Measurements from ENCODE around the gene NPTX1. TPM values are rescaled to one million over a fixed set of nuclear protein-coding genes. Genes with fewer than 3 reads are reported as not detected.

Gene NPTX1
- total RNA-seq, 2 experiments from 2014 or later, result 1.2 to 1.4 TPM

- no peak for DNase-seq
- Mint-ChIP-seq H3K27ac (no peak overlapping the region), H3K9me3 (no peaks in the 10 kb centered on the region), H3K4me3 (no peak overlapping the region), H3K36me3 (no peaks in the 10 kb centered on the region), H3K4me1 (ENCODE audit: low read depth) (peaks cover 8% of the 10 kb centered on the region), H3K27me3 (no peaks in the 10 kb centered on the region)
- POLR2A ChIA-PET, result no interaction called here
- CTCF ChIA-PET, result interaction anchor here (2.2 kb wide), 1 partner anchor 151 kb away, joined by 11 read pairs; no protein-coding TSS in a partner anchor
- intact Hi-C loops (cut with micrococcal nuclease), result no loop called here
Observed at GRCh38 chr17:80424261-80424660, 52.1 kb downstream of the NPTX1 start.

- no peak overlapping the region for H3K27ac Mint-ChIP-seq
- H3K9me3 Mint-ChIP-seq, result no peaks in the 10 kb centered on the region
- ChIA-PET POLR2A (no interaction called here), CTCF (interaction anchor here (2.2 kb wide), 1 partner anchor 152 kb away, joined by 11 read pairs; no protein-coding TSS in a partner anchor)
- intact Hi-C loops (cut with micrococcal nuclease), result no loop called here
- peaks cover 8% of the 10 kb centered on the region for H3K4me1 Mint-ChIP-seq (ENCODE audit: low read depth)
- DNase-seq, result no peak
- H3K4me3 Mint-ChIP-seq, result no peak overlapping the region
- H3K27me3 Mint-ChIP-seq, result no peaks in the 10 kb centered on the region
- H3K36me3 Mint-ChIP-seq, result no peaks in the 10 kb centered on the region
Observed at GRCh38 chr17:80423536-80424225, 52.7 kb downstream of the NPTX1 start.

GRCh38 chr17:80422981-80423380, 53.4 kb downstream of the NPTX1 start:
- DNase-seq, result no peak
- peaks cover 8% of the 10 kb centered on the region for H3K4me1 Mint-ChIP-seq (ENCODE audit: low read depth)
- H3K36me3 Mint-ChIP-seq, result no peaks in the 10 kb centered on the region
- H3K27me3 Mint-ChIP-seq, result no peaks in the 10 kb centered on the region
- intact Hi-C loops (cut with micrococcal nuclease), result no loop called here
- CTCF ChIA-PET, result interaction anchor here (2.2 kb wide), 1 partner anchor 153 kb away, joined by 11 read pairs; no protein-coding TSS in a partner anchor
- no peak overlapping the region for H3K4me3 Mint-ChIP-seq
- no peaks in the 10 kb centered on the region for H3K9me3 Mint-ChIP-seq
- H3K27ac Mint-ChIP-seq, result no peak overlapping the region
- POLR2A ChIA-PET, result no interaction called here

- Mint-ChIP-seq H3K9me3 (no peaks in the 10 kb centered on the region), H3K36me3 (no peaks in the 10 kb centered on the region), H3K4me1 (ENCODE audit: low read depth) (peaks cover 8% of the 10 kb centered on the region), H3K4me3 (no peak overlapping the region), H3K27ac (no peak overlapping the region), H3K27me3 (no peaks in the 10 kb centered on the region)
- ChIA-PET POLR2A (no interaction called here), CTCF (no interaction called here)
- no peak for DNase-seq
- intact Hi-C loops (cut with micrococcal nuclease), result no loop called here
Observed at GRCh38 chr17:80422276-80422675, 54.1 kb downstream of the NPTX1 start.

GRCh38 chr17:80421381-80422090, 54.9 kb downstream of the NPTX1 start:
- no peaks in the 10 kb centered on the region for H3K36me3 Mint-ChIP-seq
- POLR2A ChIA-PET, result no interaction called here
- CTCF ChIA-PET, result no interaction called here

GRCh38 chr17:80419255-80419654, 57.2 kb downstream of the NPTX1 start:
- no peak for DNase-seq
- Mint-ChIP-seq H3K4me3 (no peak overlapping the region), H3K9me3 (no peaks in the 10 kb centered on the region), H3K27me3 (peaks cover under 1% of the 10 kb centered on the region), H3K27ac (no peak overlapping the region), H3K4me1 (ENCODE audit: low read depth) (peaks cover 16% of the 10 kb centered on the region), H3K36me3 (no peaks in the 10 kb centered on the region)
- CTCF ChIA-PET, result interaction anchor here (1.4 kb wide), 1 partner anchor 480 kb away, joined by 4 read pairs; no protein-coding TSS in a partner anchor
- POLR2A ChIA-PET, result no interaction called here
- intact Hi-C loops (cut with micrococcal nuclease), result no loop called here

More at GRCh38 chr17:80421381-80422090, 54.9 kb downstream of the NPTX1 start:
- Mint-ChIP-seq H3K9me3 (no peaks in the 10 kb centered on the region), H3K27ac (no peak overlapping the region), H3K4me3 (no peak overlapping the region), H3K27me3 (no peaks in the 10 kb centered on the region), H3K4me1 (ENCODE audit: low read depth) (peaks cover 14% of the 10 kb centered on the region)
- DNase-seq, result no peak
- intact Hi-C loops (cut with micrococcal nuclease), result no loop called here

- CTCF ChIA-PET, result interaction anchor here (1.4 kb wide), 1 partner anchor 481 kb away, joined by 4 read pairs; no protein-coding TSS in a partner anchor
- POLR2A ChIA-PET, result no interaction called here
- Mint-ChIP-seq H3K36me3 (no peaks in the 10 kb centered on the region), H3K4me1 (ENCODE audit: low read depth) (peaks cover 20% of the 10 kb centered on the region), H3K27ac (no peak overlapping the region), H3K4me3 (no peak overlapping the region), H3K9me3 (no peaks in the 10 kb centered on the region), H3K27me3 (peaks cover 5% of the 10 kb centered on the region)
- intact Hi-C loops (cut with micrococcal nuclease), result no loop called here
- DNase-seq, result no peak
Observed at GRCh38 chr17:80418589-80418988, 57.8 kb downstream of the NPTX1 start.

Small RNA genes within 50 kb of the gene (microRNA-seq; reads per million reads assigned to microRNA genes)
- not detected for gene MIR4730 (ENCODE audit: borderline microRNAs expressed, borderline number of aligned reads, borderline replicate concordance)

Other genes with a start within 250 kb of the NPTX1 start
- 100 to 1,000 TPM; 421 to 440 TPM for gene RNF213, start 215.8 kb downstream of the NPTX1 start, total RNA-seq
- 10 to 100 TPM; 16.1 to 16.3 TPM for gene ENDOV, start 61.4 kb downstream of the NPTX1 start, total RNA-seq
- 10 to 100 TPM; 41.5 to 47.9 TPM for gene RPTOR, start 68.2 kb upstream of the NPTX1 start, total RNA-seq